GM18951 (cell line): ENCODE data around the gene ARMC12.

Source experiments
- POLR2A ChIP-seq: IDR thresholded peaks from 4 replicates; pipeline ENCODE4 v1.6.1; 2011; ENCODE audit warnings: mild to moderate bottlenecking; ENCODE audit not compliant: insufficient read length, insufficient read depth; ENCODE audit errors: extremely low read depth
- in situ Hi-C: fragments of 300-500 bp; cut with MboI; formaldehyde crosslinking; loops from one replicate; pipeline ENCODE4 v1.12.0; 2022; ENCODE audit warnings: low sequenced_read_pairs, mixed read lengths, inconsistent platforms; ENCODE audit not compliant: unreplicated experiment

ARMC12 gene

GRCh38 chr6:35751594-35751993, 14.8 kb downstream of the ARMC12 start:
- TF ChIP-seq POLR2A: no peak
- in situ Hi-C loops: no loop called here

GRCh38 chr6:35752330-35752729, 15.5 kb downstream of the ARMC12 start:
- TF ChIP-seq POLR2A: no peak
- in situ Hi-C loops: no loop called here

- in situ Hi-C loops: no loop called here
These were observed 17.8 kb downstream of the ARMC12 start for GRCh38 chr6:35754452-35755277.

GRCh38 chr6:35755278-35755924, 18.6 kb downstream of the ARMC12 start:
- TF ChIP-seq POLR2A: no peak
- in situ Hi-C loops: no loop called here

More at GRCh38 chr6:35754452-35755277, 17.8 kb downstream of the ARMC12 start:
- no peak for TF ChIP-seq POLR2A

- in situ Hi-C loops: no loop called here
- no peak for TF ChIP-seq POLR2A
These were observed 20.8 kb downstream of the ARMC12 start for GRCh38 chr6:35757456-35758123.

GRCh38 chr6:35759426-35759825, 22.6 kb downstream of the ARMC12 start:
- in situ Hi-C loops: no loop called here
- no peak for TF ChIP-seq POLR2A

- in situ Hi-C loops: no loop called here
- TF ChIP-seq POLR2A: no peak
These were observed 28.9 kb downstream of the ARMC12 start for GRCh38 chr6:35765739-35766138.

GRCh38 chr6:35769211-35769610, 32.4 kb downstream of the ARMC12 start:
- in situ Hi-C loops: no loop called here
- TF ChIP-seq POLR2A: no peak

- in situ Hi-C loops: no loop called here
- TF ChIP-seq POLR2A: no peak
These were observed 34.5 kb downstream of the ARMC12 start for GRCh38 chr6:35771343-35771627.

- in situ Hi-C loops: no loop called here
- TF ChIP-seq POLR2A: no peak
These were observed 37.4 kb downstream of the ARMC12 start for GRCh38 chr6:35774116-35774794.

GRCh38 chr6:35775031-35775430, 38.2 kb downstream of the ARMC12 start:
- TF ChIP-seq POLR2A: no peak
- in situ Hi-C loops: no loop called here

- TF ChIP-seq POLR2A: no peak
- in situ Hi-C loops: no loop called here
These were observed 39.8 kb downstream of the ARMC12 start, which contains the start of gene CLPSL2 for GRCh38 chr6:35776364-35777215. Gene CLPSL2 (plus strand): TSS chr6:35776598. CDS start chr6:35776619, 21 bp downstream.
